Spleen (tissue), 11 donors: ENCODE data around the gene TIGD6. TPM values are rescaled to one million over a fixed set of nuclear protein-coding genes. Genes with fewer than 3 reads are reported as not detected.
A peak's percentile ranks its signal among the peaks of the same experiment; 100 is the strongest.

ENCODE experiments used
- DNase-seq: peaks from one replicate; pipeline ENCODE4 v3.0.0-alpha.2; 2020
- H3K27ac ChIP-seq, 8 donors: fragments of 200-600 bp; sonication (generic) in 7 of 8; 1 replicate in 4 of 8; 2 replicates in 4 of 8; pipeline versions ENCODE4 v1.5.0 to v1.8.0; 2016 to 2021; ENCODE audit warnings: inconsistent platforms in 4 of 8, mild to moderate bottlenecking in 4 of 8, moderate library complexity in 1 of 8
- H3K27me3 ChIP-seq, 7 donors: fragments of 200-600 bp; sonication (generic) in 6 of 7; replicated peaks in 1 of 7; 1 replicate in 4 of 7; 2 replicates in 3 of 7; pipeline versions ENCODE4 v1.5.0 to v1.8.0; 2016 to 2021; ENCODE audit warnings: inconsistent platforms in 3 of 7, mild to moderate bottlenecking in 1 of 7
- H3K36me3 ChIP-seq, 6 donors: fragments of 200-600 bp; sonication (generic) in 5 of 6; 1 replicate in 4 of 6; 2 replicates in 2 of 6; pipeline versions ENCODE4 v1.5.0 to v1.8.0; 2016 to 2021; ENCODE audit warnings: inconsistent platforms in 2 of 6
- H3K4me1 ChIP-seq, 6 donors: fragments of 200-600 bp; sonication (generic) in 5 of 6; 1 replicate in 3 of 6; 2 replicates in 3 of 6; pipeline versions ENCODE4 v1.5.0 to v1.8.0; 2016 to 2021; ENCODE audit warnings: inconsistent platforms in 3 of 6
- H3K4me3 ChIP-seq, 8 donors: fragments of 200-600 bp; sonication (generic) in 7 of 8; 1 replicate in 4 of 8; 2 replicates in 4 of 8; pipeline versions ENCODE4 v1.5.0 to v1.8.0; 2016 to 2021; ENCODE audit warnings: inconsistent platforms in 4 of 8, mild to moderate bottlenecking in 4 of 8, moderate library complexity in 2 of 8
- H3K9me3 ChIP-seq, 8 donors: fragments of 200-600 bp; sonication (generic) in 7 of 8; 1 replicate in 4 of 8; 2 replicates in 4 of 8; pipeline versions ENCODE4 v1.5.0 to v1.8.0; 2016 to 2021; ENCODE audit warnings: inconsistent platforms in 4 of 8
- POLR2A ChIP-seq, 3 donors: fragments of 450-650 bp; IDR thresholded peaks; one replicate each; pipeline ENCODE4 v1.5.1; 2017; ENCODE audit warnings: antibody characterized with exemption in 3 of 3, mild to moderate bottlenecking in 1 of 3
- POLR2AphosphoS5 ChIP-seq, 3 donors: sonication (generic); formaldehyde crosslinking; IDR thresholded peaks; one replicate each; pipeline ENCODE4 v1.5.1; 2017; ENCODE audit warnings: antibody characterized with exemption in 3 of 3
- whole genome bisulfite sequencing, 5 donors: extraction: QIAGEN DNeasy Blood & Tissue Kit in 3 of 5; methylation state at CpG; one replicate each; pipeline versions ENCODE4 v1.1.5 to v1.1.7; 2013 to 2018; 5-methylcytosine and 5-hydroxymethylcytosine counted together
- intact Hi-C: fragments of 100-400 bp; cut with DNase I; formaldehyde crosslinking; loops from one replicate; pipeline ENCODE4 v1.15.0; 2023; ENCODE audit warnings: low total_unique reads
- polyA plus RNA-seq, 3 donors: library from polyadenylated mRNA; stranded (reverse); fragments of 200-250 nt; gene quantifications; one replicate each; pipeline ENCODE4 v1.2.1, GENCODE V29; 2013
- total RNA-seq, 7 donors: library from RNA; depleted of rRNA in 3 of 7; stranded (reverse); fragments of >200 nt in 3 of 7; fragmentation: NEBNext Ultra II Directional in 4 of 7; extraction: Animal tissue kit (Norgen Biotek cat#: 25700) in 4 of 7; gene quantifications; one replicate each; pipeline versions ENCODE4 v1.1.0 to v1.2.1, GENCODE V29; 2016 to 2021
- TF ChIP-seq, protein P1 (sequence below), 11 experiments: fragments of 200-600 bp in 7 of 11; fragments of 450-650 bp in 4 of 11; sonication (generic) in 4 of 11; IDR thresholded peaks in 8 of 11; conservative IDR thresholded peaks in 3 of 11; 1 replicate in 7 of 11; 2 replicates in 4 of 11; pipeline versions ENCODE4 v1.4.0 to v1.8.0; 2016 to 2021; ENCODE audit warnings: antibody characterized with exemption in 11 of 11, inconsistent platforms in 4 of 11, mild to moderate bottlenecking in 1 of 11
- donor health status: healthy with polysubstance abuse.
- donor health status: DM: no; HTN: no; CAD: no; lungs with moderate emphysema.
- donor health status: DM: no; HTN: no; CAD: no.
- donor health status: Bipolar disorder and iron deficiency.
- donor health status: healthy.
- donor health status: DM: no; HTN: no; CAD: no.
- donor health status: DM: yes; HTN: yes; CAD: no.

Gene TIGD6
- total and polyA plus RNA-seq, 10 donors: 2.4 to 5.8 (median 3.4) TPM

DNA sequence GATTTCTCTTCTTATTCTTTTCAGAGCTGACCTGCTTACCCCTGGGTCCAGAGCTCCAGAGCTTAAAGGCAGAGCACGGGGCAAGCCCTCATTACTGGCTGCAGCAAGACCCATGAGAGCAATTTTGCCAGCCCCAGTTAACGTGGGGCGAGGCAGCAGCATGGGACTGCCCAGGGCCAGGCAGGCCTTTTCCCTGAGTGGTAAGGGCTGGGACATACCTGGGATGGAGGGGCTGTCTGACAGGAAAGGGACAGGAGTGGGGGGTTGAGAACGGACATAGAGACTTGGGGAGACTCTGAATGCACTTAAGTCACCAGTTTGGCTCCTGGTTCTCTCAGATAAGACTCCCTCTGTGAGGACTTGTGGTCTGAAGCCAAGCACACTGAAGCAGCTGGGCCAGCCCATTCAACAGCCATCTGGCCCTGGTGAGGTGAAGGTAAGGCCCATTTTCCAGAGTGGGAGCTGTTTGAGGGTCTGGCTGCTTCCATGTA is 26.3 kb upstream of the TIGD6 start:
- Histone ChIP-seq H3K9me3 (no peaks in the 10 kb centered on the region), H3K27ac (no peak overlapping the region), H3K4me1 (peaks cover 0 to 12% (median 0%) of the 10 kb centered on the region in 6 donors), H3K4me3 (no peak overlapping the region), H3K27me3 (no peaks in the 10 kb centered on the region), H3K36me3 (peaks cover 4 to 99% (median 79%) of the 10 kb centered on the region in 6 donors)
- WGBS, 5 donors: 91 to 100% (median 94%) methylated on average over 4 of the region's 4 CpGs
- intact Hi-C loops: no loop called here
- TF ChIP-seq, protein P1, sequence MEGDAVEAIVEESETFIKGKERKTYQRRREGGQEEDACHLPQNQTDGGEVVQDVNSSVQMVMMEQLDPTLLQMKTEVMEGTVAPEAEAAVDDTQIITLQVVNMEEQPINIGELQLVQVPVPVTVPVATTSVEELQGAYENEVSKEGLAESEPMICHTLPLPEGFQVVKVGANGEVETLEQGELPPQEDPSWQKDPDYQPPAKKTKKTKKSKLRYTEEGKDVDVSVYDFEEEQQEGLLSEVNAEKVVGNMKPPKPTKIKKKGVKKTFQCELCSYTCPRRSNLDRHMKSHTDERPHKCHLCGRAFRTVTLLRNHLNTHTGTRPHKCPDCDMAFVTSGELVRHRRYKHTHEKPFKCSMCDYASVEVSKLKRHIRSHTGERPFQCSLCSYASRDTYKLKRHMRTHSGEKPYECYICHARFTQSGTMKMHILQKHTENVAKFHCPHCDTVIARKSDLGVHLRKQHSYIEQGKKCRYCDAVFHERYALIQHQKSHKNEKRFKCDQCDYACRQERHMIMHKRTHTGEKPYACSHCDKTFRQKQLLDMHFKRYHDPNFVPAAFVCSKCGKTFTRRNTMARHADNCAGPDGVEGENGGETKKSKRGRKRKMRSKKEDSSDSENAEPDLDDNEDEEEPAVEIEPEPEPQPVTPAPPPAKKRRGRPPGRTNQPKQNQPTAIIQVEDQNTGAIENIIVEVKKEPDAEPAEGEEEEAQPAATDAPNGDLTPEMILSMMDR (IDR thresholded peaks at IDR 0.05 in 8 of 11, conservative IDR thresholded peaks at IDR 0.05 in 3 of 11): no peak
- TF ChIP-seq POLR2AphosphoS5 (IDR thresholded peaks at IDR 0.05) (no peak), POLR2A (IDR thresholded peaks at IDR 0.05) (no peak)
- no peak for DNase-seq

GRCh38 chr5:150024346-150024984 is 24.0 kb upstream of the TIGD6 start:
- no peaks in the 10 kb centered on the region for H3K9me3 ChIP-seq
- peaks cover 0 to 99% (median 76%) of the 10 kb centered on the region in 6 donors for H3K36me3 ChIP-seq
- WGBS, 5 donors: 80 to 95% (median 82%) methylated on average over 9 of the region's 9 CpGs
- no peaks in the 10 kb centered on the region for H3K27me3 ChIP-seq
- H3K27ac ChIP-seq: no peak overlapping the region
- DNase-seq: no peak
- H3K4me1 ChIP-seq: peaks cover 0 to 17% (median 0%) of the 10 kb centered on the region in 6 donors
- no peak overlapping the region for H3K4me3 ChIP-seq
- intact Hi-C loops: no loop called here
- TF ChIP-seq POLR2A (IDR thresholded peaks at IDR 0.05) (no peak), POLR2AphosphoS5 (IDR thresholded peaks at IDR 0.05) (no peak)
- TF ChIP-seq, protein P1 (IDR thresholded peaks at IDR 0.05 in 8 of 11, conservative IDR thresholded peaks at IDR 0.05 in 3 of 11): no peak

- DNase-seq: no peak
Measured at GRCh38 chr5:150023136-150023535, 22.7 kb upstream of the TIGD6 start.

GRCh38 chr5:150022681-150023080 is 22.2 kb upstream of the TIGD6 start:
- peaks cover 0 to 17% (median 0%) of the 10 kb centered on the region in 6 donors for H3K4me1 ChIP-seq
- peaks cover 0 to 100% (median 83%) of the 10 kb centered on the region in 6 donors for H3K36me3 ChIP-seq
- TF ChIP-seq POLR2AphosphoS5 (IDR thresholded peaks at IDR 0.05) (no peak), POLR2A (IDR thresholded peaks at IDR 0.05) (no peak)
- TF ChIP-seq, protein P1 (IDR thresholded peaks at IDR 0.05 in 8 of 11, conservative IDR thresholded peaks at IDR 0.05 in 3 of 11): no peak
- WGBS, 5 donors: 73 to 87% (median 81%) methylated on average over 2 of the region's 2 CpGs
- no peaks in the 10 kb centered on the region for H3K27me3 ChIP-seq
- intact Hi-C loops: no loop called here
- no peak for DNase-seq
- H3K9me3 ChIP-seq: no peaks in the 10 kb centered on the region
- H3K27ac ChIP-seq: peak overlapping the region in 3 of 8 donors; percentile 42 to 74 (median 68)
- H3K4me3 ChIP-seq: no peak overlapping the region

More at GRCh38 chr5:150023136-150023535, 22.7 kb upstream of the TIGD6 start:
- H3K27ac ChIP-seq: no peak overlapping the region
- 90 to 100% (median 96%) methylated on average over 1 of the region's 1 CpG for WGBS, 5 donors
- H3K27me3 ChIP-seq: no peaks in the 10 kb centered on the region
- intact Hi-C loops: no loop called here
- H3K9me3 ChIP-seq: no peaks in the 10 kb centered on the region
- H3K4me3 ChIP-seq: no peak overlapping the region
- TF ChIP-seq POLR2A (IDR thresholded peaks at IDR 0.05): no peak
- TF ChIP-seq POLR2AphosphoS5 (IDR thresholded peaks at IDR 0.05): no peak
- TF ChIP-seq, protein P1 (IDR thresholded peaks at IDR 0.05 in 8 of 11, conservative IDR thresholded peaks at IDR 0.05 in 3 of 11): no peak
- H3K4me1 ChIP-seq: peaks cover 0 to 17% (median 0%) of the 10 kb centered on the region in 6 donors
- peaks cover 0 to 100% (median 84%) of the 10 kb centered on the region in 6 donors for H3K36me3 ChIP-seq
